Endothelial cell of umbilical vein (primary cell): ENCODE results near the gene ARPP19. TPM values are rescaled to one million over a fixed set of nuclear protein-coding genes. Genes with fewer than 3 reads are reported as not detected.

Experiments
- BruUV-seq: library from RNA; stranded (reverse); fragments of 400-500 nt; replicated peaks from 2 replicates; lab custom pipeline; 2021; lab: Mats Ljungman, UMichigan
- CTCF ChIA-PET: fragments of 300-600, 350-600 bp; sonication (Branson Sonifier 250); formaldehyde crosslinking; loops from one replicate; lab custom pipeline; 2021; ENCODE audit warnings: antibody characterized with exemption, inconsistent platforms; lab: Charles Lee
- POLR2A ChIA-PET: fragments of 300-600, 350-600 bp; sonication (Branson Sonifier 250); formaldehyde crosslinking; loops from one replicate; lab custom pipeline; 2021; ENCODE audit warnings: antibody characterized with exemption, inconsistent platforms; lab: Charles Lee
- DNase-seq: peaks from one replicate; pipeline ENCODE4 v3.0.0-alpha.2; 2011; ENCODE audit warnings: low read depth, low spot score
- FAIRE-seq: peaks from 2 replicates; lab custom pipeline; 2011; peaks lifted over from hg19 to GRCh38; lab: Jason Lieb, UNC
- H2AFZ ChIP-seq: 2 replicates; pipeline ENCODE4 v1.6.0; 2012; ENCODE audit warnings: low read depth, low read length, control low read depth, inconsistent platforms
- H3K27ac ChIP-seq: 2 replicates; pipeline ENCODE4 v1.5.1; 2011; ENCODE audit warnings: low read depth, mild to moderate bottlenecking, control low read depth, low read length, moderate library complexity; ENCODE audit not compliant: insufficient read depth
- H3K27me3 ChIP-seq, 2 experiments: 2 replicates each; pipeline versions ENCODE4 v1.6.0 to v1.6.1; 2011; ENCODE audit warnings: low read length in 2 of 2, mixed read lengths in 1 of 2; ENCODE audit not compliant: control insufficient read depth in 2 of 2, insufficient read depth in 2 of 2
- H3K36me3 ChIP-seq, 2 experiments: 2 replicates in 1 of 2; 3 replicates in 1 of 2; pipeline ENCODE4 v1.5.1; 2011; ENCODE audit warnings: low read length in 2 of 2, mild to moderate bottlenecking in 1 of 2, moderate library complexity in 1 of 2; ENCODE audit not compliant: control insufficient read depth in 2 of 2, insufficient read depth in 2 of 2; ENCODE audit errors: extremely low read depth in 1 of 2
- H3K4me1 ChIP-seq: 3 replicates; pipeline ENCODE4 v1.5.1; 2011; ENCODE audit warnings: mild to moderate bottlenecking, low read length; ENCODE audit not compliant: control insufficient read depth, insufficient read depth; ENCODE audit errors: extremely low read depth
- H3K4me2 ChIP-seq: 2 replicates; pipeline ENCODE4 v1.6.1; 2011; ENCODE audit warnings: low read length, control low read depth, mixed read lengths; ENCODE audit not compliant: insufficient read depth
- H3K4me3 ChIP-seq, 3 experiments: fragments of 200-600 bp in 1 of 3; sonication (generic), shearing (Covaris generic) in 1 of 3; replicated peaks in 1 of 3; 2 replicates each; pipeline ENCODE4 v1.5.1; 2011 to 2016; ENCODE audit warnings: control low read depth in 3 of 3, low read length in 3 of 3, mild to moderate bottlenecking in 2 of 3, inconsistent platforms in 1 of 3, low read depth in 1 of 3, moderate library complexity in 1 of 3; ENCODE audit not compliant: insufficient read depth in 1 of 3
- H3K79me2 ChIP-seq: 2 replicates; pipeline ENCODE4 v1.6.0; 2012; ENCODE audit warnings: low read length, inconsistent platforms; ENCODE audit not compliant: control insufficient read depth, insufficient read depth
- H3K9ac ChIP-seq: replicated peaks from 2 replicates; pipeline ENCODE3; 2011; ENCODE audit warnings: low read length, control low read depth; ENCODE audit not compliant: insufficient read depth; ENCODE audit errors: extremely low read depth
- H3K9me1 ChIP-seq: replicated peaks from 3 replicates; pipeline ENCODE4 v1.6.0; 2011; ENCODE audit warnings: mild to moderate bottlenecking, low read length; ENCODE audit not compliant: control insufficient read depth, insufficient read depth; ENCODE audit errors: extremely low read depth
- H3K9me3 ChIP-seq: replicated peaks from 2 replicates; pipeline ENCODE4 v1.5.1; 2012; ENCODE audit warnings: low read length, inconsistent platforms; ENCODE audit not compliant: control insufficient read depth, insufficient read depth
- H4K20me1 ChIP-seq: replicated peaks from 2 replicates; pipeline ENCODE3; 2011; ENCODE audit warnings: mild to moderate bottlenecking, low read length; ENCODE audit not compliant: control insufficient read depth, insufficient read depth; ENCODE audit errors: extremely low read depth
- CTCF ChIP-seq, 2 donors: IDR thresholded peaks; 1 replicate in 1 of 2; 2 replicates in 1 of 2; pipeline ENCODE4 v1.5.1; 2011; ENCODE audit warnings: low read length in 2 of 2, mild to moderate bottlenecking in 2 of 2, moderate library complexity in 2 of 2, control low read depth in 1 of 2, inconsistent platforms in 1 of 2, low read depth in 1 of 2; ENCODE audit not compliant: insufficient read depth in 1 of 2; ENCODE audit errors: extremely low read depth in 1 of 2
- EZH2 ChIP-seq: IDR thresholded peaks from 2 replicates; pipeline ENCODE4 v1.6.1; 2012; ENCODE audit warnings: borderline replicate concordance, low read depth, mild to moderate bottlenecking, moderate library complexity, low read length, inconsistent platforms; ENCODE audit not compliant: severe bottlenecking
- FOS ChIP-seq: IDR thresholded peaks from 2 replicates; pipeline ENCODE4 v1.6.1; 2011; ENCODE audit warnings: mild to moderate bottlenecking, low read length, moderate library complexity, borderline replicate concordance; ENCODE audit not compliant: insufficient read depth
- GATA2 ChIP-seq: IDR thresholded peaks from 2 replicates; pipeline ENCODE4 v1.7.0; 2011; ENCODE audit warnings: low read depth, mild to moderate bottlenecking, moderate library complexity, mixed read lengths, low read length; ENCODE audit not compliant: insufficient read length, insufficient read depth
- MAX ChIP-seq: IDR thresholded peaks from 2 replicates; pipeline ENCODE4 v1.6.1; 2011; ENCODE audit not compliant: insufficient read depth, insufficient read length
- MYC ChIP-seq: IDR thresholded peaks from one replicate; pipeline ENCODE4 v1.6.1; 2011; ENCODE audit warnings: mild to moderate bottlenecking, low read depth, low read length
- POLR2AphosphoS5 ChIP-seq: IDR thresholded peaks from 2 replicates; pipeline ENCODE4 v1.6.1; 2012; ENCODE audit warnings: low read depth, mild to moderate bottlenecking, control low read depth, low read length, moderate library complexity; ENCODE audit not compliant: insufficient read depth
- dilution Hi-C: fragments of 300-500 bp; cut with MboI; formaldehyde crosslinking; loops from one replicate; pipeline ENCODE4 v1.15.0; 2019; ENCODE audit warnings: low sequenced_read_pairs; ENCODE audit not compliant: extremely low pct_ligation_motif_present
- intact Hi-C: fragments of 100-400 bp; cut with micrococcal nuclease; formaldehyde crosslinking; loops from one replicate; pipeline ENCODE4 v1.10.0; 2022
- polyA plus RNA-seq, 4 experiments: library from polyadenylated mRNA; depleted of rRNA in 3 of 4; stranded (reverse) in 3 of 4; unstranded in 1 of 4; fragments of >200 nt; gene quantifications; 2 replicates each; pipeline versions ENCODE4 v1.2.1 to v1.2.3, GENCODE V29; 2011 to 2012; ENCODE audit warnings: missing spikeins in 1 of 4
- total RNA-seq: library from RNA; stranded (reverse); gene quantifications from 2 replicates; pipeline ENCODE4 v1.2.3, GENCODE V29; 2021

Gene ARPP19
- total and polyA plus RNA-seq, 2 donors (not counting 3 experiments of a cell fraction or from before 2014, with no cell fraction given), result 47.1 to 191 TPM

GRCh38 chr15:52515343-52515742 lies 53.5 kb downstream of the ARPP19 start:
- Histone ChIP-seq H3K4me2 (no peak overlapping the region), H3K9ac (no peak overlapping the region), H3K9me1 (no peaks in the 10 kb centered on the region), H2AFZ (no peak overlapping the region), H3K27ac (no peak overlapping the region), H3K4me1 (peaks cover 2% of the 10 kb centered on the region), H3K79me2 (peaks cover 89% of the 10 kb centered on the region), H3K36me3 (no peaks in the 10 kb centered on the region), H3K9me3 (no peaks in the 10 kb centered on the region), H4K20me1 (peaks cover 5% of the 10 kb centered on the region), H3K27me3 (no peaks in the 10 kb centered on the region), H3K4me3 (no peak overlapping the region)
- intact Hi-C loops (no loop called here), dilution Hi-C loops (no loop called here)
- ChIA-PET POLR2A (no interaction called here), CTCF (interaction anchor here (1.0 kb wide), 1 partner anchor 8 kb away, joined by 5 read pairs; no protein-coding TSS in a partner anchor)
- no TSS peak for BruUV-seq
- FAIRE-seq (no peak), DNase-seq (no peak)
- no peak for TF ChIP-seq POLR2AphosphoS5
- TF ChIP-seq EZH2, result no peak
- TF ChIP-seq GATA2, result no peak
- TF ChIP-seq CTCF (IDR thresholded peaks at IDR 0.05; ENCODE audit: extremely low read depth in 1 of 2, insufficient read depth in 1 of 2, low read depth in 1 of 2, low read length in 2 of 2), result no peak
- TF ChIP-seq MYC, result no peak
- no peak for TF ChIP-seq FOS
- TF ChIP-seq MAX, result no peak
